GM12892 (cell line): ENCODE results near the gene COL7A1.

Experiments used
- POLR2A ChIP-seq: IDR thresholded peaks from 2 replicates; pipeline ENCODE4 v1.6.1; 2011; ENCODE audit warnings: low read depth, low read length, control low read depth
- POLR2AphosphoS5 ChIP-seq: IDR thresholded peaks from 2 replicates; pipeline ENCODE4 v1.6.1; 2011; ENCODE audit warnings: low read depth, low read length, control low read depth

DNA sequence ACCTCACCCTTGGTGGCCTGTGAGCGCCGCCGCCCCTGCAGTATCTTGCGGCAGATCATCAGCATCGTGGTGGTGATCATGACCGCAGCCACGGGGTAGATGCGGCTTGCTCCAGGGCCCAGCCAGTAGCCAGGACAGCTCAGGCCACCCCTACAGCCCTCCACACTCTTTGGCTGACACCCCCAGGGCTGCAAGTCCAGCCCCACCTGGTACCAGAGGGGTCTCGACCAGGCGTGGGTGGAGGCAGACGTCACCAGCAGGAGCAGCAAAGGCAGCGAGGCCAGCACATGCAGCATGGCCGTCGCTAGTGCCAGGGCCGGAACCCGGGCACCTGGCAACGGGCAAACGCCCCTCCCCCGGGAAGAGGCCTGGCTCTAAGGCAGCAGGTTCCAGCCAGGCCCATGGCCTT, 26.3 kb upstream of the COL7A1 start, which contains the start of gene TMEM89:
- TF ChIP-seq POLR2A, result no peak
- no peak for TF ChIP-seq POLR2AphosphoS5
